Lung (tissue), 12 donors: ENCODE measurements around the gene ARSG. TPM values are rescaled to one million over a fixed set of nuclear protein-coding genes. Genes with fewer than 3 reads are reported as not detected.

Source experiments
- ATAC-seq: fragments of 200-7000 bp; cut with Tn5 transposase; one replicate; pipeline ENCODE4 v1.9.1; 2020; ENCODE audit warnings: moderate number of reproducible peaks; ENCODE audit not compliant: insufficient read depth, low FRiP score
- DNase-seq, 3 donors: peaks; one replicate each; pipeline ENCODE4 v3.0.0-alpha.2; 2013 to 2017
- H3K27ac ChIP-seq, 2 donors: one replicate each; pipeline ENCODE4 v1.5.1; 2013; ENCODE audit warnings: mild to moderate bottlenecking in 2 of 2, moderate library complexity in 2 of 2, control low read depth in 1 of 2, inconsistent platforms in 1 of 2, low read depth in 1 of 2, low read length in 1 of 2
- H3K27me3 ChIP-seq, 3 donors: one replicate each; pipeline ENCODE4 v1.5.1; 2013; ENCODE audit warnings: low read length in 2 of 3; ENCODE audit not compliant: control insufficient read depth in 3 of 3, insufficient read depth in 3 of 3
- H3K36me3 ChIP-seq, 4 donors: one replicate each; pipeline ENCODE4 v1.5.1; 2013; ENCODE audit warnings: low read length in 4 of 4, mild to moderate bottlenecking in 1 of 4, moderate library complexity in 1 of 4; ENCODE audit not compliant: control insufficient read depth in 4 of 4, insufficient read depth in 4 of 4
- H3K4me1 ChIP-seq, 5 donors: one replicate each; pipeline ENCODE4 v1.5.1; 2013; ENCODE audit warnings: low read length in 5 of 5, mild to moderate bottlenecking in 2 of 5, moderate library complexity in 1 of 5; ENCODE audit not compliant: control insufficient read depth in 5 of 5, insufficient read depth in 5 of 5
- H3K4me3 ChIP-seq: one replicate; pipeline ENCODE4 v1.5.1; 2013; ENCODE audit warnings: mild to moderate bottlenecking, control low read depth, moderate library complexity
- H3K9ac ChIP-seq, 2 donors: one replicate each; pipeline ENCODE4 v1.5.1; 2013; ENCODE audit warnings: low read length in 2 of 2, control low read depth in 1 of 2; ENCODE audit not compliant: insufficient read depth in 1 of 2
- H3K9me3 ChIP-seq, 4 donors: one replicate each; pipeline ENCODE4 v1.5.1; 2013; ENCODE audit warnings: low read length in 3 of 4, mild to moderate bottlenecking in 1 of 4, moderate library complexity in 1 of 4; ENCODE audit not compliant: control insufficient read depth in 4 of 4, insufficient read depth in 3 of 4
- CTCF ChIP-seq: IDR thresholded peaks from 2 replicates; pipeline ENCODE4 v1.5.1; 2012; ENCODE audit warnings: mild to moderate bottlenecking; ENCODE audit errors: control extremely low read depth, extremely low read depth
- WGBS, 2 donors: extraction: QIAGEN DNeasy Blood & Tissue Kit; methylation state at CpG; one replicate each; pipeline ENCODE4 v1.1.7; 2013; 5-methylcytosine and 5-hydroxymethylcytosine counted together
- polyA plus RNA-seq, 2 donors: library from polyadenylated mRNA; stranded (reverse); fragments of 200-250 nt; gene quantifications; one replicate each; pipeline ENCODE4 v1.2.1, GENCODE V29; 2013
- total RNA-seq, 2 donors: library from RNA; depleted of rRNA in 1 of 2; stranded (reverse); fragments of >200 nt in 1 of 2; gene quantifications; one replicate each; pipeline ENCODE4 v1.2.1, GENCODE V29; 2014 to 2021
- donor health status: control.
- donor health status: control.
- donor health status: Bipolar disorder and iron deficiency.
- donor health status: healthy.
- donor health status: DM: yes; HTN: yes; CAD: no.

ARSG gene
- total and polyA plus RNA-seq, 4 donors: 1.5 to 9.3 (median 4.3) TPM

GRCh38 chr17:68421486-68421885 is 130.2 kb downstream of the ARSG start:
- H3K27ac ChIP-seq: no peak overlapping the region
- H3K9me3 ChIP-seq: peaks cover 0 to under 1% (median 0%) of the 10 kb centered on the region in 4 donors
- DNase-seq (no peak), ATAC-seq (no peak)
- 90 to 92% methylated on average over 9 of the region's 9 CpGs for WGBS, 2 donors
- H3K27me3 ChIP-seq: no peaks in the 10 kb centered on the region
- no peak for TF ChIP-seq CTCF
- peaks cover 0 to 34% (median 16%) of the 10 kb centered on the region in 4 donors for H3K36me3 ChIP-seq
- peaks cover 0 to 8% (median 0%) of the 10 kb centered on the region in 5 donors for H3K4me1 ChIP-seq
- H3K9ac ChIP-seq: no peak overlapping the region
- H3K4me3 ChIP-seq: no peak overlapping the region

- Histone ChIP-seq H3K4me1 (peaks cover 0 to 8% (median 0%) of the 10 kb centered on the region in 5 donors), H3K4me3 (no peak overlapping the region), H3K36me3 (peaks cover 0 to 39% (median 22%) of the 10 kb centered on the region in 4 donors), H3K27me3 (no peaks in the 10 kb centered on the region), H3K27ac (no peak overlapping the region), H3K9me3 (no peaks in the 10 kb centered on the region), H3K9ac (no peak overlapping the region)
- no peak for TF ChIP-seq CTCF
- DNase-seq (no peak), ATAC-seq (no peak)
- WGBS, 2 donors: 92 to 94% methylated on average over 8 of the region's 8 CpGs
Measured at GRCh38 chr17:68422821-68423220, 131.5 kb downstream of the ARSG start.

- ATAC-seq (no peak), DNase-seq (no peak)
- H3K27ac ChIP-seq: no peak overlapping the region
- no peak overlapping the region for H3K9ac ChIP-seq
- no peaks in the 10 kb centered on the region for H3K27me3 ChIP-seq
- WGBS, 2 donors: 85 to 89% methylated on average over 3 of the region's 3 CpGs
- no peaks in the 10 kb centered on the region for H3K9me3 ChIP-seq
- no peak for TF ChIP-seq CTCF
- H3K4me3 ChIP-seq: no peak overlapping the region
- peaks cover under 1 to 42% (median 22%) of the 10 kb centered on the region in 4 donors for H3K36me3 ChIP-seq
- peaks cover 0 to 6% (median 0%) of the 10 kb centered on the region in 5 donors for H3K4me1 ChIP-seq
Measured at GRCh38 chr17:68423251-68423650, 132.0 kb downstream of the ARSG start.

- no peak for TF ChIP-seq CTCF
- Histone ChIP-seq H3K4me3 (no peak overlapping the region), H3K9ac (no peak overlapping the region), H3K36me3 (peaks cover 9 to 51% (median 28%) of the 10 kb centered on the region in 4 donors), H3K27me3 (no peaks in the 10 kb centered on the region), H3K4me1 (no peaks in the 10 kb centered on the region), H3K27ac (no peak overlapping the region), H3K9me3 (no peaks in the 10 kb centered on the region)
- ATAC-seq (no peak), DNase-seq (no peak)
- WGBS, 2 donors: 77 to 93% methylated on average over 12 of the region's 12 CpGs
Measured at GRCh38 chr17:68424203-68424602, 132.9 kb downstream of the ARSG start.
